NCI-H524 treated with DMSO at 0.1 percent for 48 hours (cell line): ENCODE data around the gene PCDHGA12.
"Not testable (repeated sequence)": the region's sequence is repeated elsewhere in the genome, so short reads cannot be mapped to it uniquely, and the experiment has no call there.

Experiments used
- DNase-seq: peaks from one replicate; lab custom pipeline; 2025; lab: John Stamatoyannopoulos, UW

The PCDHGA12 gene

DNA sequence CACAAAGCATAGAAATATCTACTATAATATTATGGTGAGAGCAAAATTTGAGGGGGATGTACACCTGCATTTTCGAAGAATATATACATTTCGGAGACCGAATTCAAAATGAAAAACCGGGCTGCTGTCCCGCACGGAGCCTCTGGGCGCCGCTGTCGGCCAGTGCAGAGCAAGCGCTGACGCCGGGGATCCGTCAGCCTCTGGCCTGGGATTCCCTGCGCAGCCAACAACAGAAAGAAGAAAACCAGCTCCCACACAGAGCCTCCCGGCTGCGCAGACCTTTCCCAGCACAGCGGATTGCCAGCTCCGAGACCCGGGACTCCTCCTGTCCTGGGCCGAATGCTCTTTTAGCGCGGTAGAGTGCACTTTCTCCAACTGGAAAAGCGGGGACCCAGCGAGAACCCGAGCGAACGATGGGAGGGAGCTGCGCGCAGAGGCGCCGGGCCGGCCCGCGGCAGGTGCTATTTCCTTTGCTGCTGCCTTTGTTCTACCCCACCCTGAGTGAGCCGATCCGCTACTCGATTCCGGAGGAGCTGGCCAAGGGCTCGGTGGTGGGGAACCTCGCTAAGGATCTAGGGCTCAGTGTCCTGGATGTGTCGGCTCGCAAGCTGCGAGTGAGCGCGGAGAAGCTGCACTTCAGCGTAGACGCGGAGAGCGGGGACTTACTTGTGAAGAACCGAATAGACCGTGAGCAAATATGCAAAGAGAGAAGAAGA lies 22.4 kb upstream of the PCDHGA12 start, which contains the start of gene PCDHGB6:
PCDHGB6 (plus strand) TSS at position 232 of the 716 bp plus-strand sequence; CDS start at position 414, 182 bp downstream.
- DNase-seq: not testable (repeated sequence)

DNA sequence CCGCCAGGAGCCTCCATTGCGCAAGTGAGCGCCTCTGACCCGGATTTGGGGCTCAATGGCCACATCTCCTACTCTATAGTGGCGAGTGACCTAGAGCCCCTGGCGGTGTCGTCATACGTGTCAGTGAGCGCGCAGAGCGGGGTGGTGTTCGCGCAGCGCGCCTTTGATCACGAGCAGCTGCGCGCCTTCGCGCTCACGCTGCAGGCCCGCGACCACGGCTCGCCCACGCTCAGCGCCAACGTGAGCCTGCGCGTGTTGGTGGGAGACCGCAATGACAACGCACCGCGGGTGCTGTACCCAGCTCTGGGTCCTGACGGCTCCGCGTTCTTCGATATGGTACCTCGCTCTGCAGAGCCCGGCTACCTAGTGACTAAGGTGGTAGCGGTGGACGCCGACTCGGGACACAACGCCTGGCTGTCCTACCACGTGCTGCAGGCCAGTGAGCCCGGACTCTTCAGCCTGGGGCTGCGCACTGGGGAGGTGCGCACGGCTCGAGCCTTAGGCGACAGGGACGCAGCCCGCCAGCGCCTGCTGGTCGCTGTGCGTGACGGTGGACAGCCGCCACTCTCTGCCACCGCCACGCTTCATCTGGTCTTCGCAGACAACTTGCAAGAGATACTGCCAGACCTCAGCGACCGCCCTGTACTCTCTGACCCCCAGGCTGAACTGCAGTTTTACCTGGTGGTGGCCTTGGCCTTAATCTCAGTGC lies 20.6 kb upstream of the PCDHGA12 start:
- DNase-seq: no peak

DNA sequence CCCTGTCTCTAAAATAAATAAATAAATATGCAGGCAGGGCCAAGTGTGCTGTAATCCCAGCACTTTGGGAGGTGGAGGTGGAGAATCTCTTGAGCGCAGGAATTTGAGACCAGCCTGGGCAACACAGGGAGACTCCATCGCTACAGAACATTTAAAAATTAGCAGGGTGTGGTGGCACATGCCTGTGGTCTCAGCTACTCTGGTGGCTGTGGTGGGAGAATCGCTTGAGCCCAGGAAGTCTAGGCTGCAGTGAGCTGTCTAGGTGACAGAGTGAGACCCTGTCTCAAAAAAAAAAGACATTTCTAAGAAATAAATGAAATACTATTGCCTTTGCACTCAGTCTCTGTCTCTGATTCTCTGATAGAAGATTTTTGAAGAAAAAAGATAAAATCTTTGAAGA lies 18.7 kb upstream of the PCDHGA12 start:
- DNase-seq: no peak

DNA sequence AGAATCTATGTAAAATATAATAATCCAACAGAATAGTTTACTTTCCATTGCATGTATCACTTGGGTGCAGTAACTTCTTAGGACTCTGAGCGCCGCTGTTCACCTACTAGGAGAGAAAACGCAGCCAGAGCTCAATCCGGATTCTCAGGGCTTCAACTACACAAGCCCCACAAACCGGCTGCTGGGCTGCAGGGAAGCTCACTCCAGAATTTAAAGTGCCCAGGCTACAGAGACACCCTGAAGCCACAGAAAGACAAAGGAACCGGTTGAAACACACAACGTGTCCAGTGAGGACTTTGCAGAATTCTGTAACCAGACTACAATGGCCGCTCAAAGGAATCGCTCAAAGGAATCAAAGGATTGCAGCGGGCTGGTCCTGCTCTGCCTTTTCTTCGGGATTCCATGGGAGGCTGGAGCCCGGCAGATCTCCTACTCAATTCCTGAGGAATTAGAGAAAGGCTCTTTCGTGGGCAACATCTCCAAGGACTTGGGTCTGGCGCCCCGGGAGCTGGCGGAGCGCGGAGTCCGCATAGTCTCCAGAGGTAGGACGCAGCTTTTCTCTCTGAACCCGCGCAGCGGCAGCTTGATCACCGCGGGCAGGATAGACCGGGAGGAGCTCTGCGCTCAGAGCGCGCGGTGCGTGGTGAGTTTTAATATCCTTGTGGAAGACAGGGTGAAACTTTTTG lies 17.3 kb upstream of the PCDHGA12 start, which contains the start of gene PCDHGA10:
PCDHGA10 (plus strand) TSS at position 134 of the 686 bp plus-strand sequence; CDS start at position 323, 189 bp downstream.
- no peak for DNase-seq

DNA sequence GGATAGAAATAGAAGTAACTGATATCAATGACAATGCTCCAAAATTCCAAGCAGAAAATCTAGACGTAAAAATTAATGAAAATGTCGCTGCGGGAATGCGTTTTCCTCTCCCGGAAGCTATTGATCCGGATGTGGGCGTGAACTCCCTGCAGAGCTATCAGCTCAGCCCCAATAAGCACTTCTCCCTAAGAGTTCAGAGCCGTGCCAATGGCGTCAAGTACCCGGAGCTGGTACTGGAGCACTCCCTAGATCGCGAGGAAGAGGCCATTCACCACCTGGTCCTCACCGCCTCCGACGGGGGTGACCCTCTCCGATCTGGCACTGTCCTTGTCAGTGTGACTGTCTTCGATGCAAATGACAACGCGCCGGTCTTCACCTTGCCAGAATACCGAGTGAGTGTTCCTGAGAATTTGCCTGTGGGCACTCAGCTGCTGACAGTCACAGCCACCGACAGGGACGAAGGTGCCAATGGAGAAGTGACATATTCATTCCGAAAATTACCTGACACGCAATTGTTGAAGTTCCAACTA lies 16.7 kb upstream of the PCDHGA12 start:
- no peak for DNase-seq

DNA sequence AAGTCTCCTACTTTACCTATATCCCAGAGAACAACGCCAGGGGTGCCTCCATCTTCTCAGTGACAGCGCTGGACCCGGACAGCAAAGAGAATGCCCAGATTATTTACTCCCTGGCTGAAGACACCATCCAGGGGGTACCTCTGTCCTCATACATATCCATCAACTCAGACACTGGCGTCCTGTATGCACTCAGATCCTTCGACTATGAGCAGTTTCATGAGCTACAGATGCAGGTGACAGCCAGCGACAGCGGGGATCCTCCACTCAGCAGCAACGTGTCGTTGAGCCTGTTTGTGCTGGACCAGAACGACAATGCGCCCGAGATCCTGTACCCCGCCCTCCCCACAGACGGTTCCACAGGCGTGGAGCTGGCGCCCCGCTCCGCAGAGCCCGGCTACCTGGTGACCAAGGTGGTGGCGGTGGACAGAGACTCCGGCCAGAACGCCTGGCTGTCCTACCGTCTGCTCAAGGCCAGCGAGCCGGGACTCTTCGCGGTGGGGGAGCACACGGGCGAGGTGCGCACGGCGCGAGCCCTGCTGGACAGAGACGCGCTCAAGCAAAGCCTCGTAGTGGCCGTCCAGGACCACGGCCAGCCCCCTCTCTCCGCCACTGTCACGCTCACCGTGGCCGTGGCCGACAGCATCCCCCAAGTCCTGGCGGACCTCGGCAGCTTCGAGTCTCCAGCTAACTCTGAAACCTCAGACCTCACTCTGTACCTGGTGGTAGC lies 15.6 kb upstream of the PCDHGA12 start:
- not testable (repeated sequence) for DNase-seq

DNA sequence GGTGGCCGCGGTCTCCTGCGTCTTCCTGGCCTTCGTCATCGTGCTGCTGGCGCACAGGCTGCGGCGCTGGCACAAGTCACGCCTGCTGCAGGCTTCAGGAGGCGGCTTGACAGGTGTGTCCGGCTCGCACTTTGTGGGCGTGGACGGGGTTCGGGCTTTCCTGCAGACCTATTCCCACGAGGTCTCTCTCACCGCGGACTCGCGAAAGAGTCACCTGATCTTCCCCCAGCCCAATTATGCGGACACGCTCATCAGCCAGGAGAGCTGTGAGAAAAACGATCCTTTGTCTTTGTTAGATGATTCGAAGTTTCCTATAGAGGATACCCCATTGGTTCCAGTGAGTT lies 15.1 kb upstream of the PCDHGA12 start:
- not testable (repeated sequence) for DNase-seq

DNA sequence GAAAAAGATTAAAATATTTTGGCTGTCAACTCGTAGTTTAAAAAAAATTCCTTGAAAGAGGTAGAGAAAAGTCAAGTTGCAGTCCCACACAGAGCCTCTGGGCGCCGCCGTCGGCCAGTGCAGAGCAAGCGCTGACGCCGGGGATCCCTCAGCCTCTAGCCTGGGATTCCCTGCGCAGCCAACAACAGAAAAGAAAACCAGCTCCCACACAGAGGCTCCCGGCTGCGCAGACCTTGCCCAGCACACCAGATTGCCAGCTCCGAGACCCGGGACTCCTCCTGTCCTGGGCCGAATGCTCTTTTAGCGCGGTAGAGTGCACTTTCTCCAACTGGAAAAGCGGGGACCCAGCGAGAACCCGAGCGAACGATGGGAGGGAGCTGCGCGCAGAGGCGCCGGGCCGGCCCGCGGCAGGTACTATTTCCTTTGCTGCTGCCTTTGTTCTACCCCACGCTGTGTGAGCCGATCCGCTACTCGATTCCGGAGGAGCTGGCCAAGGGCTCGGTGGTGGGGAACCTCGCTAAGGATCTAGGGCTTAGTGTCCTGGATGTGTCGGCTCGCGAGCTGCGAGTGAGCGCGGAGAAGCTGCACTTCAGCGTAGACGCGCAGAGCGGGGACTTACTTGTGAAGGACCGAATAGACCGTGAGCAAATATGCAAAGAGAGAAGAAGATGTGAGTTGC lies 12.7 kb upstream of the PCDHGA12 start, which contains the start of gene PCDHGB7:
PCDHGB7 (plus strand) TSS at position 184 of the 679 bp plus-strand sequence; CDS start at position 367, 183 bp downstream.
- DNase-seq: peak; percentile 12

DNA sequence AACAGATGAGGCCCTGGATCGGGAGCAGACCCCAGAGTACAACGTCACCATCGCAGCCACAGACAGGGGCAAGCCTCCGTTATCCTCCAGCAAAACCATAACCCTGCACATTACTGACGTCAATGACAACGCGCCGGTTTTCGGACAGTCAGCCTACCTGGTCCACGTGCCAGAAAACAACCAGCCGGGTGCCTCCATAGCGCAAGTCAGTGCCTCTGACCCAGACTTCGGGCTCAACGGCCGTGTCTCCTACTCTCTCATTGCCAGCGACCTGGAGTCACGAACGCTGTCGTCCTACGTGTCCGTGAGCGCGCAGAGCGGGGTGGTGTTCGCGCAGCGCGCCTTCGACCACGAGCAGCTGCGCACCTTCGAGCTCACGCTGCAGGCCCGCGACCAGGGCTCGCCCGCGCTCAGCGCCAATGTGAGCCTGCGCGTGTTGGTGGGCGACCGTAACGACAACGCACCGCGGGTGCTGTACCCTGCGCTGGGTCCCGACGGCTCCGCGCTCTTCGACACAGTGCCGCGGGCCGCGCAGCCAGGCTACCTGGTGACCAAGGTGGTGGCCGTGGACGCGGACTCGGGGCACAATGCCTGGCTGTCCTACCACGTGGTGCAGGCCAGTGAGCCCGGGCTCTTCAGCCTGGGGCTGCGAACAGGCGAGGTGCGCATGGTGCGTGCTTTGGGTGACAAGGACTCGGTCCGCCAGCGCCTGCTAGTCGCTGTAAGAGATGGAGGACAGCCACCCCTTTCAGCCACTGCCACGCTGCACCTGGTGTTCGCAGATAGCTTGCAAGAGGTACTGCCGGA lies 11.0 kb upstream of the PCDHGA12 start:
- DNase-seq: no peak

DNA sequence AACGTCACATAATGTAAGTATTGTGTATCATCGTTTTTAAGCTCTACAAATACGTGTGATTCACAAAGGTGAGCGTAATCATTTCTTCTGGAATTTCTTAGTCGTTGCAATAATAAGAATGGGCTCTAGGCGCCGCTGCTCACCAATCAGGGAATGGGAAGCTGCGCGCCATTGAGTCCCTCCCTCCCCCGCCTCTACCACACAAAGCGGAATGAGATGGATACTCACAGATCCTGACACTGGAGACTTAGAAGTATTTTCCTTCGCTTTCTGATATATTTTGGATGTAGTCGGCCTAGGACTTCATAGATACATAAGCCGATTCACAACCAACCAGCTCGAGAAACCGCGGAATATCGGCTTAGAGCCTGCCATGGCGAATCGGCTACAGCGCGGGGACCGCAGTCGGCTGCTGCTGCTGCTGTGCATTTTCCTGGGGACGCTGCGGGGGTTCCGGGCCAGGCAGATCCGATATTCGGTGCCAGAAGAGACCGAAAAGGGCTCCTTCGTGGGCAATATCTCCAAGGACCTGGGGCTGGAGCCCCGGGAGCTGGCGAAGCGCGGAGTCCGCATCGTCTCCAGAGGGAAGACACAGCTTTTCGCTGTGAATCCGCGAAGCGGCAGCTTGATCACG lies 9.3 kb upstream of the PCDHGA12 start, which contains the start of gene PCDHGA11:
PCDHGA11 (plus strand) TSS at position 197 of the 634 bp plus-strand sequence; CDS start at position 374, 177 bp downstream.
- no peak for DNase-seq

DNA sequence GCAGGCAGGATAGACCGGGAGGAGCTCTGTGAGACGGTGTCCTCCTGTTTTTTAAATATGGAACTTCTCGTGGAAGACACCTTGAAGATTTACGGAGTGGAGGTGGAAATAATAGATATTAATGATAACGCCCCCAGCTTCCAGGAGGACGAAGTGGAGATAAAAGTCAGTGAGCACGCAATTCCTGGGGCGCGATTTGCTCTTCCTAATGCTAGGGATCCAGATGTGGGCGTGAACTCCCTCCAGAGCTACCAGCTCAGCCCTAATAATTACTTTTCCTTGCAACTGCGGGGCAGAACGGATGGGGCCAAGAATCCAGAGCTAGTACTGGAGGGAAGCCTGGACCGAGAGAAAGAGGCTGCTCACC lies 8.8 kb upstream of the PCDHGA12 start:
- DNase-seq: no peak

DNA sequence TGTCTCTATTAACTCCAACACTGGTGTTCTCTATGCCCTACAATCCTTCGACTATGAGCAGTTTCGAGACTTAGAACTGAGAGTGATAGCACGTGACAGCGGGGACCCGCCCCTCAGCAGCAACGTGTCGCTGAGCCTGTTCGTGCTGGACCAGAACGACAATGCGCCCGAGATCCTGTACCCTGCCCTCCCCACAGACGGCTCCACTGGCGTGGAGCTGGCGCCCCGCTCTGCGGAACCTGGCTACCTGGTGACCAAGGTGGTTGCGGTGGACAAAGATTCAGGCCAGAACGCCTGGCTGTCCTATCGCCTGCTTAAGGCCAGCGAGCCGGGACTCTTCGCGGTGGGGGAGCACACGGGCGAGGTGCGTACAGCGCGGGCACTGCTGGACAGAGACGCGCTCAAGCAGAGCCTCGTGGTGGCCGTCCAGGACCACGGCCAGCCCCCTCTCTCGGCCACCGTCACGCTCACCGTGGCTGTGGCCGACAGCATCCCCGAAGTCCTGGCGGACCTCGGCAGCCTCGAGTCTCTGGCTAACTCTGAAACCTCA lies 7.5 kb upstream of the PCDHGA12 start:
- DNase-seq: no peak

DNA sequence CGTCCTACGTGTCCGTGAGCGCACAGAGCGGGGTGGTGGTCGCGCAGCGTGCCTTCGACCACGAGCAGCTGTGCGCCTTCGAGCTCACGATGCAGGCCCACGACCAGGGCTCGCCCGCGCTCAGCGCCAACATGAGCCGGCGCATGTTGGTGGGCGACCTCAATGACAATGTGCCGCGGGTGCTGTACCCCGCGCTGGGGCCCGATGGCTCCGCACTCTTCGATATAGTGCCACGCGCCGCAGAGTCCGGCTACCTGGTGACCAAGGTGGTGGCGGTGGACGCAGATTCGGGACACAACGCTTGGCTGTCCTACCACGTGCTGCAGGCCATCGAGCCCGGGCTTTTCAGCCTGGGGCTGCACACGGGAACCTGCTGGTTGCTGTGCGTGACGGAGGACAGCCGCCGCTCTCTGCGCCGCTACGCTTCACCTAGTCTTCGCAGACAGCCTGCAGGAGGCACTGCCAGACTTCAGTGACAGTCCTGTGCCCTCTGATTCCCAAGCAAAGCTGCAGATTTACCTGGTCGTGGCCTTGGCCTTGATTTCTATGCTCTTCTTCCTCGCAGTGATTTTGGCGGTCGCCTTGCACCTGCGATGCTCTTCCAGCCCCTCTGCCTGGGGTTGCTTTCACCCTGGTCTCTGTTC lies 2.4 kb upstream of the PCDHGA12 start:
- no peak for DNase-seq

DNA sequence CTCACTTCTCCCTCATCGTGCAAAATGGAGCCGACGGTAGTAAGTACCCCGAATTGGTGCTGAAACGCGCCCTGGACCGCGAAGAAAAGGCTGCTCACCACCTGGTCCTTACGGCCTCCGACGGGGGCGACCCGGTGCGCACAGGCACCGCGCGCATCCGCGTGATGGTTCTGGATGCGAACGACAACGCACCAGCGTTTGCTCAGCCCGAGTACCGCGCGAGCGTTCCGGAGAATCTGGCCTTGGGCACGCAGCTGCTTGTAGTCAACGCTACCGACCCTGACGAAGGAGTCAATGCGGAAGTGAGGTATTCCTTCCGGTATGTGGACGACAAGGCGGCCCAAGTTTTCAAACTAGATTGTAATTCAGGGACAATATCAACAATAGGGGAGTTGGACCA lies 979 bp downstream of the PCDHGA12 start:
- no peak for DNase-seq

DNA sequence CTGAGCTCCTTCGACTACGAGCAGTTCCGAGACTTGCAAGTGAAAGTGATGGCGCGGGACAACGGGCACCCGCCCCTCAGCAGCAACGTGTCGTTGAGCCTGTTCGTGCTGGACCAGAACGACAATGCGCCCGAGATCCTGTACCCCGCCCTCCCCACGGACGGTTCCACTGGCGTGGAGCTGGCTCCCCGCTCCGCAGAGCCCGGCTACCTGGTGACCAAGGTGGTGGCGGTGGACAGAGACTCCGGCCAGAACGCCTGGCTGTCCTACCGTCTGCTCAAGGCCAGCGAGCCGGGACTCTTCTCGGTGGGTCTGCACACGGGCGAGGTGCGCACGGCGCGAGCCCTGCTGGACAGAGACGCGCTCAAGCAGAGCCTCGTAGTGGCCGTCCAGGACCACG lies 2.0 kb downstream of the PCDHGA12 start:
- DNase-seq: not testable (repeated sequence)

DNA sequence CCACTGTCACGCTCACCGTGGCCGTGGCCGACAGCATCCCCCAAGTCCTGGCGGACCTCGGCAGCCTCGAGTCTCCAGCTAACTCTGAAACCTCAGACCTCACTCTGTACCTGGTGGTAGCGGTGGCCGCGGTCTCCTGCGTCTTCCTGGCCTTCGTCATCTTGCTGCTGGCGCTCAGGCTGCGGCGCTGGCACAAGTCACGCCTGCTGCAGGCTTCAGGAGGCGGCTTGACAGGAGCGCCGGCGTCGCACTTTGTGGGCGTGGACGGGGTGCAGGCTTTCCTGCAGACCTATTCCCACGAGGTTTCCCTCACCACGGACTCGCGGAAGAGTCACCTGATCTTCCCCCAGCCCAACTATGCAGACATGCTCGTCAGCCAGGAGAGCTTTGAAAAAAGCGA lies 2.4 kb downstream of the PCDHGA12 start:
- not testable (repeated sequence) for DNase-seq

DNA sequence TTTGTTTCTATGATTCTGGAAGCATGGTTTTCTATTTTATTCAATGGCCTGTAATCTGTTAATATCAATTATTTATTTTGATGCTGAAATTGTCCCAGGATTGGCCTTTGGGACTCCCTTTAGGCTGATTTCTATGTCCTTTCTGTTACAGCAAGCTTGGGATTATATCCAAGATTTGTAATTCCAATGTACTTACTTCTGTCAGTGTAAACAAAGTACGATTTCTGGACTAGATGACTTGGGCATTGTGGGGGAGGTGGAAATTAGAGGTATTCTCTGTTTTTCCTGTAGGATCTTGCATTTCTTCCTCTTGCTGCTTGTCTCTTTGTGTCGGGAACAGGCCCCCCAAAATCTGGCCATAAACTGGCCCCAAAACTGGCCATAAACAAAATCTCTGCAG lies 3.7 kb downstream of the PCDHGA12 start:
- DNase-seq: no peak

DNA sequence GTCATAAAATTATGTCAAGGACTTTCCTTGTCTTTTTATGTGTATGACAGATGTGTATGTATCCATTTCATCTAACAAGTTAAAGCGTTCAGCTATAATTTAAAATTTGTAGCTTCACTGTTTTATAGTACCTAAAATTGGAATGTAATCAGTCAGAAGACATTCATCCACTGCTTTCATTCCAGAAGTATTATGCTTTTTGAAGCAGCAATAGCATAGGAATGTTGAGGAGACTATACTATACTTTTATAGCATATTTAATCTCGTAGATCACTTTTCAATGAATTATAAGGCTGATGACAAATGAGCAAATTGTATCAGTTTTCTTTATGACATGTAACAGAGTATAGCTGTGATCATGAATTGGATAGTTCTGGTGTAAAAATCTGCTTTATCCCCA lies 6.9 kb downstream of the PCDHGA12 start:
- DNase-seq: no peak
